IPS-20b (cell line): ENCODE results near the gene ARL2BP.
"Not testable (repeated sequence)": the region's sequence is repeated elsewhere in the genome, so short reads cannot be mapped to it uniquely, and the experiment has no call there.

Experiments used
- H3K27ac ChIP-seq: one replicate; pipeline ENCODE4 v1.5.1; 2013; ENCODE audit warnings: low read length
- H3K27me3 ChIP-seq: 2 replicates; pipeline ENCODE4 v1.6.1; 2013; ENCODE audit warnings: mild to moderate bottlenecking, low read length, inconsistent platforms; ENCODE audit not compliant: insufficient read depth
- H3K36me3 ChIP-seq: 2 replicates; pipeline ENCODE4 v1.6.1; 2013; ENCODE audit warnings: low read depth, mild to moderate bottlenecking, inconsistent platforms, low read length, moderate library complexity; ENCODE audit not compliant: insufficient read depth
- H3K4me1 ChIP-seq: 2 replicates; pipeline ENCODE4 v1.6.1; 2013; ENCODE audit warnings: mild to moderate bottlenecking, control low read depth, inconsistent platforms, low read length, moderate library complexity; ENCODE audit not compliant: insufficient read depth
- H3K4me3 ChIP-seq: 2 replicates; pipeline ENCODE4 v1.5.1; 2013; ENCODE audit warnings: mild to moderate bottlenecking, low read length, inconsistent platforms
- H3K9ac ChIP-seq: 2 replicates; pipeline ENCODE4 v1.6.1; 2013; ENCODE audit warnings: low read depth, mild to moderate bottlenecking, inconsistent platforms, low read length, moderate library complexity
- H3K9me3 ChIP-seq: 2 replicates; pipeline ENCODE4 v1.6.1; 2013; ENCODE audit warnings: mild to moderate bottlenecking, low read depth, low read length, inconsistent platforms; ENCODE audit not compliant: insufficient read depth

The ARL2BP gene

GRCh38 chr16:57267343-57267742 lies 22.3 kb downstream of the ARL2BP start:
- not testable (repeated sequence) for H3K36me3 ChIP-seq, H3K27me3 ChIP-seq, H3K4me1 ChIP-seq, H3K9ac ChIP-seq, H3K27ac ChIP-seq, H3K4me3 ChIP-seq, H3K9me3 ChIP-seq

DNA sequence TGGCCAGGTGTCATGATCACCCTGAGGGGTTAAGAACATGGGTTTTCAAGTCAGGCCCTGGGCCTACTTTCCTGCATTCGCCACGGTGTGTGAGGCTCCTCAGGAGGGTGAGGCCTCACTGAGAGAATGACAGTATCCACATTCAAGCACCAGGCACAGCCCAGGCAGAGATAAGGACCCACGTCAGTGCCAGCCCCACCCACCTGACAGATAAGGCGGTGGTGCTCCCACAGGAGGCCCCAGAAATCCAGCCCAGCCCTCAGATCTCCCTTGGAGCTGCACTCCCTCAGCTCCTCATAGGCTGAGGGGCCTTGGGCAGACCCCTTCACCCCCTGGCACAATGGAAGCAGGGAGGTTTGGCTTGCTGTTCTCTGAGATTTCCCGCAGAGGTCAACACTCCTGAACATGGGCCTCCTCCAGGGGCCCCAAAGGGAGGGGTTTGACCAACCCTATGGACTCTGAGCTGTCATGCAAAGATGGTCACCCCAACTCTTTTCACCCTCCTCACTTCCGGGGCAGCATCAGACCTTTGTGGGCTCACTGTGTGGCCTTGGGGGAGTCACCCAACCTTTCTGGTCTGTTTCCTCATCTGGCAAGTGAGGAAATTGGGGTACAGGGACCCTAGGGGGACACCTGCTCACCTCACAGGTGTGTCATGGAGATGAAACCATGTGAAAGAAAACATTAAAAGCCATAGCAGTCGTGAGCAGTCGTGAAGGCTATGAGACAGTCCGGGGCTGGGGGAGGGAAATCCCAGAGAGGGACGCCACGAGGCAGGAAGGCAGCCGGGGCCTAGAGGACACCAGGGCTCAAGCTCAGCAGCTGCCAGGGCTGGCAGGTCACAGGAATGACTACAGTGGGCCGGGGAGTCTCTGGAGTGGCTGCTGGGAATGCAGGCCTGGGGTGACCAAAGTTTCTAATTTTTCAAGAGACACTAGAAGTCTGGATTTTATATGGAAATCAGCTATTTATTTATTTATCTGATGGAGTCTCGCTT lies 24.0 kb downstream of the ARL2BP start:
- no peaks in the 10 kb centered on the region for H3K27me3 ChIP-seq
- H3K36me3 ChIP-seq: no peaks in the 10 kb centered on the region
- no peak overlapping the region for H3K4me3 ChIP-seq
- H3K4me1 ChIP-seq: no peaks in the 10 kb centered on the region
- H3K9me3 ChIP-seq: no peaks in the 10 kb centered on the region
- no peak overlapping the region for H3K27ac ChIP-seq
- H3K9ac ChIP-seq: no peak overlapping the region

DNA sequence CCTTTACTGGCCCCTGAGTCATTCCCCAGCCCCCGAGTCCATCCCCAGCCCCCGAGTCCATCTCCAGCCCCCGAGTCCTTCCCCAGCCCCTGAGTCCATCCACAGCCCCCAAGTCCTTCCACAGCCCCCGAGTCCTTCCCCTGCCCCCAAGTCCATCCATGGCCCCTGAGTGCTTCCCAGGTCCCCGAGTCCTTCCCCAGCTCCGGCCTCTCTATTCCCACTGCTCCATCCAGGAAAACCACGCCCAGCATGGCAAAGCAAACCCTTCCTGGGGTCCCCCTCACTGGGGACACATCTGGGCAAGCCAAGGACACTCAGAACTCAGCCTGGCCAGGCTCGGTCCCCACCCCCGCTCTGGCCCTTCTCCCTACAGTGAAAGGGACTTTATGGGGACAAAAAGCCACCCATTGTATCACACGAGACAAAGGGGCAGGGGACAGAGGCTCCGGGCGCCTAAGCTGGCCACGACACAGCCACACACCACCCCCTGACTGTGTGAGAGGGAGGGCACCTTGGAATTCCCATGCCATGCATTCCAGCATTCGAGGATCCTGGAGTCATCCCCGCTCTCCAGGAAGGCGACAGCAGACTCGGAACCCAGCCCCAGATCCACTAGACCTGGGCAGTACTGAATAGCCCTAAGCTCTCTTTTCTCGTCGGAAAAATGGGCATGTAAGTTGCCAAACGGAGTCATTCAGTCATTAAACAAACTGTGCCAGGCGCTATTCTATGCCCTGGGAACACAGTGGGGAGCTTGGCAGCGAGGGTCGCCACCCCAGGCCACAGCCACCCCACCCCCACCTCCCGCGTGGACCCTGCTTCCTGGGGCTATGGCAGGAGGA lies 25.4 kb downstream of the ARL2BP start:
- Histone ChIP-seq H3K4me1 (no peaks in the 10 kb centered on the region), H3K9me3 (no peaks in the 10 kb centered on the region), H3K9ac (no peak overlapping the region), H3K4me3 (no peak overlapping the region), H3K27me3 (no peaks in the 10 kb centered on the region), H3K27ac (no peak overlapping the region), H3K36me3 (no peaks in the 10 kb centered on the region)

GRCh38 chr16:57271063-57271345 lies 25.9 kb downstream of the ARL2BP start:
- Histone ChIP-seq H3K27me3 (no peaks in the 10 kb centered on the region), H3K4me1 (no peaks in the 10 kb centered on the region), H3K36me3 (no peaks in the 10 kb centered on the region), H3K27ac (no peak overlapping the region), H3K4me3 (no peak overlapping the region), H3K9me3 (no peaks in the 10 kb centered on the region), H3K9ac (no peak overlapping the region)

DNA sequence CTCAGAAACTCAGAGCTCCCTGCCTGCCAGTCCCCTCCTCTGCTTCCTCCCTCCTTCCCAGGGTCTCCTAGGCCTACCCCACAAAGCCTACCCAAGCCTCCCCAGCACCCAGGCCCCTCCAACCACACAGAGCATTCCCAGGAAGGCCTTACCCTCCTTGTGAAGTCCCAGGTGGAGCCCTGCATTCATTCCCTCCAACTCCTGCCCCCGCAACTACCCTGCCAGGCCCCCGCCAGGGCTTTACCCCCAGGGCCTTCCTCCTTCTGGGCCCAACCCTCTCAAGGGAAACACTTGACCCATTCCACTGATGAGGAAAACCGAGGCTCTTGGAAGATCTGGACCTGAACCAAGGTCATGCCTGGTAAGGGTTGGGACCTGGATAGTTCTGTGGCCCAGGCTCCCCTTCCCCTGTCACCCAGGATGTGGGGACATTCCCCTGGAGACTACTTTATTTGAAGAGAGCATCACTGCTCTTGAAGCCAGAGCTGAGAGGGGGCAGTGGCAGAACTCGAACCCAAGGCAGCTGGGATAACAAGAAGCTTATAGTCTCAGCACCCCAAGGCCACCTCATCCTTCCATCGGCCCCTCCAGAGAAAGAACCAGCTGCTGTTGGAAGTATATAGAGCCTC lies 26.9 kb downstream of the ARL2BP start:
- no peaks in the 10 kb centered on the region for H3K4me1 ChIP-seq
- H3K27me3 ChIP-seq: no peaks in the 10 kb centered on the region
- H3K36me3 ChIP-seq: no peaks in the 10 kb centered on the region
- H3K9me3 ChIP-seq: no peaks in the 10 kb centered on the region
- no peak overlapping the region for H3K4me3 ChIP-seq
- no peak overlapping the region for H3K9ac ChIP-seq
- H3K27ac ChIP-seq: no peak overlapping the region

GRCh38 chr16:57273359-57273758 lies 28.3 kb downstream of the ARL2BP start:
- Histone ChIP-seq H3K27me3 (no peaks in the 10 kb centered on the region), H3K36me3 (no peaks in the 10 kb centered on the region), H3K4me1 (no peaks in the 10 kb centered on the region), H3K27ac (no peak overlapping the region), H3K9ac (no peak overlapping the region), H3K9me3 (no peaks in the 10 kb centered on the region), H3K4me3 (no peak overlapping the region)

DNA sequence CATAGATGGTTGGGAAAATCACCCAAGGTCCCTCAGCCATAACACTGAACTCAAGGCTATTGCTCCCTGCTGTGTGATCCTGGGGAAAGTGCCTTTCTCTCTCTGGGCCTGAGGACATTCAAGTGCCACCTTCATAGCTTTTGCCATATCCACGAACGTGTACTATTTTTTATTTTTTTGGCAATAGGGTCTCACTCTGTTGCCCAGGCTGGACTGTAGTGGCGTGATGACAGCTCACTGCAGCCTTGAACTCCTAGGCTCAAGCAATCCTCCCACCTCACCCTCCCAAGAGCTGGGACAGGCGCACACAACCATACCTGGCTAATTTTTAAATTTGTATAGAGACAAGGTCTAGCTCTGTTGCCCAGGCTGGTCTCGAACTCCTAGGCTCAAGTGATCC lies 28.8 kb downstream of the ARL2BP start:
- H3K4me1 ChIP-seq: no peaks in the 10 kb centered on the region
- no peaks in the 10 kb centered on the region for H3K27me3 ChIP-seq
- H3K36me3 ChIP-seq: no peaks in the 10 kb centered on the region
- H3K4me3 ChIP-seq: no peak overlapping the region
- no peak overlapping the region for H3K27ac ChIP-seq
- no peak overlapping the region for H3K9ac ChIP-seq
- no peaks in the 10 kb centered on the region for H3K9me3 ChIP-seq

- H3K36me3 ChIP-seq, H3K9me3 ChIP-seq, H3K27me3 ChIP-seq, H3K4me1 ChIP-seq, H3K9ac ChIP-seq, H3K27ac ChIP-seq, H3K4me3 ChIP-seq: not testable (repeated sequence)
Measured at GRCh38 chr16:57275946-57276345, 30.9 kb downstream of the ARL2BP start.

DNA sequence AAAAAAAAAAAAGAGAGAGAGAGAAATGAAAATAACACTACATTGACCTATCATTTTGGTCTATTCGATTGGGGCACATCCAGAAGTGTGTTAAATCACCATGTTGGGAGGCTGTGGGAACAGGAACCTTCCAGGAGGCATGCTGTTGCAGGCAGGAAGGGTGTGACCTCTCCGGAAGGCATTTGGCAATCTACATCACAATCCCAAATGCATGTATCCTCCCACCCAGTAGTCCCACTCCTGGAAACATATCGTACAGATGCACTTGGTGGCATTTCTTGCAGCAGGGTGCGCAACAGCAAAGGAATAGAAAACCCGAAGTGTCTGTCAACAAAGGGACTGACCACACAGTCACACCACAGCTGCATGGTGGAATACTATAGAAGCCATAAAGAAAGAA lies 31.5 kb downstream of the ARL2BP start:
- Histone ChIP-seq H3K27me3 (peaks cover under 1% of the 10 kb centered on the region; the same call in 1 of the 2 replicates), H3K4me1 (no peaks in the 10 kb centered on the region), H3K4me3 (no peak overlapping the region), H3K27ac (no peak overlapping the region), H3K9me3 (no peaks in the 10 kb centered on the region), H3K36me3 (no peaks in the 10 kb centered on the region), H3K9ac (no peak overlapping the region)

DNA sequence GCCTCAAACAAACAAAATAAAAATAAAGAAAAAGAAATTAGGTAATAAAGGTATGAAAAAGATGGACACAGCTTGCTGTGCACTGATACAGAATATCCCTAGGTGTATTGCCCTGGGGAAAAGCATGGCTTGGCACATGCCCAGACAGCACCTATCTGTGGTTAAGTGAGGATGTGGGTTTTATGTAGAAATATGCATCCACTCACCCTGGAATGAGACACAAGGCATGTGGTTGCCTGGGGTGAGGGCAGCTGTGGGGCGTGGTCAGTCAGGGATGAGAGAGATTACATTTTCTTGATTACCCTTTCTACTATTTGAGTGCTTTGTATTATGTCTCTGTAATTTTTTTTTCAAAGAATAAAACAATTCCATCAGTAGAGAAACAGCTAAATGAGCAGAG lies 32.5 kb downstream of the ARL2BP start:
- Histone ChIP-seq H3K9me3 (no peaks in the 10 kb centered on the region), H3K36me3 (no peaks in the 10 kb centered on the region)

GRCh38 chr16:57278494-57278893 lies 33.4 kb downstream of the ARL2BP start:
- Histone ChIP-seq H3K9me3 (no peaks in the 10 kb centered on the region), H3K27me3 (peaks cover 18% of the 10 kb centered on the region), H3K4me1 (no peaks in the 10 kb centered on the region), H3K4me3 (no peak overlapping the region), H3K36me3 (no peaks in the 10 kb centered on the region), H3K9ac (no peak overlapping the region), H3K27ac (no peak overlapping the region)

More for the DNA sequence above, 32.5 kb downstream of the ARL2BP start:
- Histone ChIP-seq H3K27ac (no peak overlapping the region), H3K4me1 (no peaks in the 10 kb centered on the region), H3K4me3 (no peak overlapping the region), H3K27me3 (peaks cover 9% of the 10 kb centered on the region), H3K9ac (no peak overlapping the region)
